Mammary epithelial cell (primary cell): ENCODE results near the gene GFOD1.

Experiments
- CTCF ChIP-seq, 2 donors: IDR thresholded peaks in 1 of 2; conservative IDR thresholded peaks in 1 of 2; 2 replicates each; pipeline ENCODE4 v1.5.1; 2011 to 2012; ENCODE audit warnings: inconsistent platforms in 2 of 2, low read length in 2 of 2, mild to moderate bottlenecking in 2 of 2, control low read depth in 1 of 2, low read depth in 1 of 2; ENCODE audit not compliant: insufficient read depth in 1 of 2; ENCODE audit errors: extremely low read depth in 1 of 2
- EZH2 ChIP-seq: IDR thresholded peaks from 2 replicates; pipeline ENCODE4 v1.6.1; 2012; ENCODE audit warnings: low read length, inconsistent platforms, borderline replicate concordance

GRCh38 chr6:13405961-13406477 is 81.4 kb downstream of the GFOD1 start:
- TF ChIP-seq EZH2 (no peak), CTCF (conservative IDR thresholded peaks at IDR 0.05 in 1 of 2, IDR thresholded peaks at IDR 0.05 in 1 of 2; ENCODE audit: extremely low read depth in 1 of 2, insufficient read depth in 1 of 2, low read depth in 1 of 2, low read length in 2 of 2) (no peak)
